ENCODE measurements around the gene C1QTNF6.

Gene C1QTNF6

DNA sequence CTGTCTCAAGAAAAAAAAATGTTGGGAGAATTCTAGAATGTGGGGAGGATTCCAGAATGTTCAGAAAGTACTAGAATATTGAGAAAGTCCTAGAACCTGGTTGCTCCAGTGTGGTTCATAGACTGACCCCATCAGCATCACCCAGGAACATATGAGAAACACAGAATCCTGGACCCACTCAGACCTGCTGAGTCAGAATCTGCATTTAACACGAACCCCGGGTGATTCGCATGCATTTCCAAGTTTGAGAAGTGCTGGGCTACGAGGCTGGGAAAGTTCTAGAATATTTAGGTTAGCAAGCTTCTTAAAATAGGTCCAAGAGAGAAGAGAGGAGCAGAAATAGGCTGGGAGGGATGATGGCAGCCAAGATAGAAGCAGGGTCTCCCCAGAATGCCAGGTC lies 6.4 kb downstream of the C1QTNF6 start:
- no peak overlapping the region for H3K4me3 ChIP-seq (replicated peaks; ENCODE audit: insufficient read depth, low read length)

DNA sequence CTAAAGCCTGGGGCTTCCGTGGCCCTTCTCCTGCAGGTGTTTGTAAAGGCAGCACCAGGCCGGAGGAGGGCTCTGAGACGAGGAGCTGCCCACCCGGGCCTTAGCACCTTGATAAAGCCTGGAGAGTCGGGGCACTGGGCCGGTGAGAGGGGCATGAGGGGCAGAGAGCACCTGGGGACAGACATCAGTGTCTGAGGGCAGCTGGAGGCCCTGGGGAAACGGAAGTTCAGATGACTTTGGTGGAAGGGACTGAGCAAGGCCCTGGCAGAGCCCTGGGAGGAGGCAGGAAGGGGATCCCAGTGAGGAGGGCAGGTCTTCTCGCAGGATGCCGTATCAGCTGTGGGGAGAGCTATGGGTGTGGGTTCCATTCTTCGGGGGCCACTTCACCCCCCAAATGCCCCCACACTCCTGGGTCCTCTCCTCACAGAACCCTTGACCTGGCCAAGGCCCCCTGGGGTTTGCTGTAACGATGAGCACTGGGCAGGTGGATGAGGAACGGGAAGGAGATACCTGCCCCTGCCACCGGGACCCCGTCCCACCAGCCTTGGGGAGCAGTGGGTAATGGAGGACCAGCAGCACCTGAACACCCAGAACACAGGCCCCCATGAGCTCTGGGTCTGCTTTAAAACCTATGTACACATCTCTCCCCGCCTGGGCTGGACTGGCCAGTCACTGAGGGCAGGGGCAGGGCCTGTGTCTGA lies 7.4 kb downstream of the C1QTNF6 start:
- Histone ChIP-seq H3K27me3 (ENCODE audit: insufficient read depth, poor library complexity, severe bottlenecking) (no peaks in the 10 kb centered on the region), H3K4me3 (replicated peaks; ENCODE audit: insufficient read depth, low read length) (no peak overlapping the region), H3K27ac (replicated peaks) (no peak overlapping the region)
- TF ChIP-seq, protein P1, sequence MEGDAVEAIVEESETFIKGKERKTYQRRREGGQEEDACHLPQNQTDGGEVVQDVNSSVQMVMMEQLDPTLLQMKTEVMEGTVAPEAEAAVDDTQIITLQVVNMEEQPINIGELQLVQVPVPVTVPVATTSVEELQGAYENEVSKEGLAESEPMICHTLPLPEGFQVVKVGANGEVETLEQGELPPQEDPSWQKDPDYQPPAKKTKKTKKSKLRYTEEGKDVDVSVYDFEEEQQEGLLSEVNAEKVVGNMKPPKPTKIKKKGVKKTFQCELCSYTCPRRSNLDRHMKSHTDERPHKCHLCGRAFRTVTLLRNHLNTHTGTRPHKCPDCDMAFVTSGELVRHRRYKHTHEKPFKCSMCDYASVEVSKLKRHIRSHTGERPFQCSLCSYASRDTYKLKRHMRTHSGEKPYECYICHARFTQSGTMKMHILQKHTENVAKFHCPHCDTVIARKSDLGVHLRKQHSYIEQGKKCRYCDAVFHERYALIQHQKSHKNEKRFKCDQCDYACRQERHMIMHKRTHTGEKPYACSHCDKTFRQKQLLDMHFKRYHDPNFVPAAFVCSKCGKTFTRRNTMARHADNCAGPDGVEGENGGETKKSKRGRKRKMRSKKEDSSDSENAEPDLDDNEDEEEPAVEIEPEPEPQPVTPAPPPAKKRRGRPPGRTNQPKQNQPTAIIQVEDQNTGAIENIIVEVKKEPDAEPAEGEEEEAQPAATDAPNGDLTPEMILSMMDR (IDR thresholded peaks at IDR 0.05; ENCODE audit: insufficient read depth, low read length), result no peak
- TF ChIP-seq, protein P2, sequence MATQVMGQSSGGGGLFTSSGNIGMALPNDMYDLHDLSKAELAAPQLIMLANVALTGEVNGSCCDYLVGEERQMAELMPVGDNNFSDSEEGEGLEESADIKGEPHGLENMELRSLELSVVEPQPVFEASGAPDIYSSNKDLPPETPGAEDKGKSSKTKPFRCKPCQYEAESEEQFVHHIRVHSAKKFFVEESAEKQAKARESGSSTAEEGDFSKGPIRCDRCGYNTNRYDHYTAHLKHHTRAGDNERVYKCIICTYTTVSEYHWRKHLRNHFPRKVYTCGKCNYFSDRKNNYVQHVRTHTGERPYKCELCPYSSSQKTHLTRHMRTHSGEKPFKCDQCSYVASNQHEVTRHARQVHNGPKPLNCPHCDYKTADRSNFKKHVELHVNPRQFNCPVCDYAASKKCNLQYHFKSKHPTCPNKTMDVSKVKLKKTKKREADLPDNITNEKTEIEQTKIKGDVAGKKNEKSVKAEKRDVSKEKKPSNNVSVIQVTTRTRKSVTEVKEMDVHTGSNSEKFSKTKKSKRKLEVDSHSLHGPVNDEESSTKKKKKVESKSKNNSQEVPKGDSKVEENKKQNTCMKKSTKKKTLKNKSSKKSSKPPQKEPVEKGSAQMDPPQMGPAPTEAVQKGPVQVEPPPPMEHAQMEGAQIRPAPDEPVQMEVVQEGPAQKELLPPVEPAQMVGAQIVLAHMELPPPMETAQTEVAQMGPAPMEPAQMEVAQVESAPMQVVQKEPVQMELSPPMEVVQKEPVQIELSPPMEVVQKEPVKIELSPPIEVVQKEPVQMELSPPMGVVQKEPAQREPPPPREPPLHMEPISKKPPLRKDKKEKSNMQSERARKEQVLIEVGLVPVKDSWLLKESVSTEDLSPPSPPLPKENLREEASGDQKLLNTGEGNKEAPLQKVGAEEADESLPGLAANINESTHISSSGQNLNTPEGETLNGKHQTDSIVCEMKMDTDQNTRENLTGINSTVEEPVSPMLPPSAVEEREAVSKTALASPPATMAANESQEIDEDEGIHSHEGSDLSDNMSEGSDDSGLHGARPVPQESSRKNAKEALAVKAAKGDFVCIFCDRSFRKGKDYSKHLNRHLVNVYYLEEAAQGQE (IDR thresholded peaks at IDR 0.05; ENCODE audit: insufficient replicate concordance, low read depth), result no peak
- no peak for TF ChIP-seq SPI1 (IDR thresholded peaks at IDR 0.05; ENCODE audit: borderline replicate concordance, low read depth)
- TF ChIP-seq POLR2AphosphoS5 (IDR thresholded peaks at IDR 0.05; ENCODE audit: low read depth), result no peak
- no peak for TF ChIP-seq GABPA (IDR thresholded peaks at IDR 0.05; ENCODE audit: low read depth)
- DNase-seq (ENCODE audit: low read depth in 1 of 2, low spot score in 1 of 2), result no peak

More for the DNA sequence above, 6.4 kb downstream of the C1QTNF6 start:
- no peaks in the 10 kb centered on the region for H3K27me3 ChIP-seq (ENCODE audit: insufficient read depth, poor library complexity, severe bottlenecking)
- TF ChIP-seq POLR2AphosphoS5 (IDR thresholded peaks at IDR 0.05; ENCODE audit: low read depth) (no peak), SPI1 (IDR thresholded peaks at IDR 0.05; ENCODE audit: borderline replicate concordance, low read depth) (no peak), GABPA (IDR thresholded peaks at IDR 0.05; ENCODE audit: low read depth) (no peak)
- TF ChIP-seq, protein P1 (IDR thresholded peaks at IDR 0.05; ENCODE audit: insufficient read depth, low read length), result no peak
- TF ChIP-seq, protein P2 (IDR thresholded peaks at IDR 0.05; ENCODE audit: insufficient replicate concordance, low read depth), result no peak
- H3K27ac ChIP-seq (replicated peaks), result no peak overlapping the region
- no peak for DNase-seq (ENCODE audit: low read depth in 1 of 2, low spot score in 1 of 2)

DNA sequence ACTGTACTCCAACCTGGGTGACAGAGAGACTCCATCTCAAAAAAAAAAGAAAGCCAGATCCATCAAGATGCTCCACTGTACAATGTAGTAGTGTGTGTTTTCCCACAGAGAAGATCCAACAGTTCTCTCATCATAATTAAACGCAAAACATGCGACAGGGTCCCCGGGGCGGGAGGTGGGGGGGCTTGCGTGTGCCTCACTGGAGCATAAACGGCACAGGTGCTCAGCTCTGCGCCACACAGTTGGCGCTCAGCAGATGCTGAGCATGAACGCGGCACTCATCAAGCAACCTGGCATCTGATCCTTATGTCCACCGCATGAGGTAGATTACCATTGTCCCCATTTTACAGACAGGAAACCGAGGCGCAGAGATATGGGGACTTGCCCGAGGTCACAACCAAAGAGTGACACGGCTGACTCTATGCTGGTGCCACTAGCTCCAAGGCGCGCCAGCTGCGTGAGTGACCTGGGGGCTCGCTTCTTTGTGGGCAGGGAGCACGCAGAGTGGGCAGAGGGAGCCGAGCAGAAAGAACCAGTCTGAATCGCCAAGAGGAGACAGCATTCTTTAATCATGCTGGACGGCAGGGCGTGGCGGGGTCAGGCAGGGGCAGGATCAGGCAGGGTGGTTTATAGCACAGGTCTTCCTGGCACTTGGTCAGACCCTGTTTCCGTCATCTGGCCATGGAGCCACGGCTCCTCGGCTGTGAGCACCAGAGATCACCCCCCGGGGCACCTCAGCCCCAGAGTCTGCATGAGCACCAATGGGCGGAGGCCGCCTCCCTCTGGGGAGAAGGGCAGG lies 8.2 kb downstream of the C1QTNF6 start:
- no peak for DNase-seq (ENCODE audit: low read depth in 1 of 2, low spot score in 1 of 2)
- TF ChIP-seq SPI1 (IDR thresholded peaks at IDR 0.05; ENCODE audit: borderline replicate concordance, low read depth), result no peak
- TF ChIP-seq, protein P1 (IDR thresholded peaks at IDR 0.05; ENCODE audit: insufficient read depth, low read length), result no peak
- no peak for TF ChIP-seq GABPA (IDR thresholded peaks at IDR 0.05; ENCODE audit: low read depth)
- TF ChIP-seq, protein P2 (IDR thresholded peaks at IDR 0.05; ENCODE audit: insufficient replicate concordance, low read depth), result no peak
- TF ChIP-seq POLR2AphosphoS5 (IDR thresholded peaks at IDR 0.05; ENCODE audit: low read depth), result no peak
- no peaks in the 10 kb centered on the region for H3K27me3 ChIP-seq (ENCODE audit: insufficient read depth, poor library complexity, severe bottlenecking)
- H3K27ac ChIP-seq (replicated peaks), result no peak overlapping the region
- no peak overlapping the region for H3K4me3 ChIP-seq (replicated peaks; ENCODE audit: insufficient read depth, low read length)
